Measurements from ENCODE around the gene TNRC6C.

The TNRC6C gene

GRCh38 chr17:78000341-78000740 lies 41.8 kb downstream of the TNRC6C start:
- TF ChIP-seq CTCF (IDR thresholded peaks at IDR 0.05; ENCODE audit: control insufficient read depth, insufficient read depth, low read depth, low read length, missing control alignments) = no peak
- H3K4me3 ChIP-seq (ENCODE audit: control insufficient read depth, low read depth, low read length) = no peak overlapping the region
- no peak for DNase-seq (ENCODE audit: low read depth)

- no peak overlapping the region for H3K4me3 ChIP-seq (ENCODE audit: control insufficient read depth, low read depth, low read length)
- no peak for TF ChIP-seq CTCF (IDR thresholded peaks at IDR 0.05; ENCODE audit: control insufficient read depth, insufficient read depth, low read depth, low read length, missing control alignments)
- DNase-seq (ENCODE audit: low read depth) = no peak
Measured at GRCh38 chr17:78001182-78001581, 42.7 kb downstream of the TNRC6C start.

GRCh38 chr17:78001612-78002011 lies 43.1 kb downstream of the TNRC6C start:
- H3K4me3 ChIP-seq (ENCODE audit: control insufficient read depth, low read depth, low read length) = no peak overlapping the region
- DNase-seq (ENCODE audit: low read depth) = no peak
- no peak for TF ChIP-seq CTCF (IDR thresholded peaks at IDR 0.05; ENCODE audit: control insufficient read depth, insufficient read depth, low read depth, low read length, missing control alignments)

GRCh38 chr17:78002166-78002565 lies 43.7 kb downstream of the TNRC6C start:
- no peak for TF ChIP-seq CTCF (IDR thresholded peaks at IDR 0.05; ENCODE audit: control insufficient read depth, insufficient read depth, low read depth, low read length, missing control alignments)
- H3K4me3 ChIP-seq (ENCODE audit: control insufficient read depth, low read depth, low read length) = no peak overlapping the region
- DNase-seq (ENCODE audit: low read depth) = no peak

GRCh38 chr17:78005452-78006171 lies 47.1 kb downstream of the TNRC6C start:
- no peak for TF ChIP-seq CTCF (IDR thresholded peaks at IDR 0.05; ENCODE audit: control insufficient read depth, insufficient read depth, low read depth, low read length, missing control alignments)

GRCh38 chr17:78006338-78006737 lies 47.8 kb downstream of the TNRC6C start:
- no peak overlapping the region for H3K4me3 ChIP-seq (ENCODE audit: control insufficient read depth, low read depth, low read length)
- DNase-seq (ENCODE audit: low read depth) = no peak
- TF ChIP-seq CTCF (IDR thresholded peaks at IDR 0.05; ENCODE audit: control insufficient read depth, insufficient read depth, low read depth, low read length, missing control alignments) = no peak

More at GRCh38 chr17:78005452-78006171, 47.1 kb downstream of the TNRC6C start:
- H3K4me3 ChIP-seq (ENCODE audit: control insufficient read depth, low read depth, low read length) = no peak overlapping the region
- no peak for DNase-seq (ENCODE audit: low read depth)
